Fibroblast of pulmonary artery (primary cell): Measurements from ENCODE around the gene ANKRD2.

Experiments used
- DNase-seq: peaks from one replicate; pipeline ENCODE4 v3.0.0-alpha.2; 2010; ENCODE audit warnings: low read depth
- H3K4me3 ChIP-seq: replicated peaks from 2 replicates; pipeline ENCODE4 v1.5.1; 2011; ENCODE audit warnings: low read depth, mild to moderate bottlenecking, control low read depth, low read length, moderate library complexity
- TF ChIP-seq, protein P1 (sequence below): IDR thresholded peaks from 2 replicates; pipeline ENCODE4 v1.5.1; 2011; ENCODE audit warnings: mild to moderate bottlenecking, control low read depth, low read length, inconsistent platforms; ENCODE audit errors: missing control alignments

Gene ANKRD2

DNA sequence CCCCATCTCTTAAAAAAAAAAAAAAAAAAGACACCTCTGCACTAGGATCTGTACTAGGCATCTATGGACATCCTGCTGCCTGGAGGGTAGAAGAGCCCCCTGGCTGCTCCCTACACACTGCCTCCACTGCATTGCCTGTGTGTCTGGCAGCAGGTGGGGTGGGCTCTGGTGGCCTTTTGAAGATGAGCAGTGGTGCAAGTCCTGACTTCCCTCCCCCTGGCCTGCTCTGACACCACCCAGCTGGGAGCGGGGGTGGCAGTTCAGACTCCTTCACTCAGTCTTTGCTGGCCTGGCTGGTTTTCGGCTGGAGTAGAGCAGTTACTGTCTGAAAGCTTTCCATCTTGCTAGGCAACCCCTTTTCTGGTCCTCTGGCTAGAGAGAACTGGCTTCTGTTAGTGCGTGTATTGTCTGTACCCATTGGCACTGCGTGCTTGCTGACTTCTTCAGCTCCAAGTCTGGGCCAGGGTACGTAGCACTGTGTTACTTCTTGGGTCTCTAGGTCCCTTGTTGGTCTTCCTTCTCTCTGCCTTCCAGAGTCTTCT lies 34.6 kb downstream of the ANKRD2 start:
- no peak overlapping the region for H3K4me3 ChIP-seq
- no peak for DNase-seq
- TF ChIP-seq, protein P1, sequence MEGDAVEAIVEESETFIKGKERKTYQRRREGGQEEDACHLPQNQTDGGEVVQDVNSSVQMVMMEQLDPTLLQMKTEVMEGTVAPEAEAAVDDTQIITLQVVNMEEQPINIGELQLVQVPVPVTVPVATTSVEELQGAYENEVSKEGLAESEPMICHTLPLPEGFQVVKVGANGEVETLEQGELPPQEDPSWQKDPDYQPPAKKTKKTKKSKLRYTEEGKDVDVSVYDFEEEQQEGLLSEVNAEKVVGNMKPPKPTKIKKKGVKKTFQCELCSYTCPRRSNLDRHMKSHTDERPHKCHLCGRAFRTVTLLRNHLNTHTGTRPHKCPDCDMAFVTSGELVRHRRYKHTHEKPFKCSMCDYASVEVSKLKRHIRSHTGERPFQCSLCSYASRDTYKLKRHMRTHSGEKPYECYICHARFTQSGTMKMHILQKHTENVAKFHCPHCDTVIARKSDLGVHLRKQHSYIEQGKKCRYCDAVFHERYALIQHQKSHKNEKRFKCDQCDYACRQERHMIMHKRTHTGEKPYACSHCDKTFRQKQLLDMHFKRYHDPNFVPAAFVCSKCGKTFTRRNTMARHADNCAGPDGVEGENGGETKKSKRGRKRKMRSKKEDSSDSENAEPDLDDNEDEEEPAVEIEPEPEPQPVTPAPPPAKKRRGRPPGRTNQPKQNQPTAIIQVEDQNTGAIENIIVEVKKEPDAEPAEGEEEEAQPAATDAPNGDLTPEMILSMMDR = no peak

DNA sequence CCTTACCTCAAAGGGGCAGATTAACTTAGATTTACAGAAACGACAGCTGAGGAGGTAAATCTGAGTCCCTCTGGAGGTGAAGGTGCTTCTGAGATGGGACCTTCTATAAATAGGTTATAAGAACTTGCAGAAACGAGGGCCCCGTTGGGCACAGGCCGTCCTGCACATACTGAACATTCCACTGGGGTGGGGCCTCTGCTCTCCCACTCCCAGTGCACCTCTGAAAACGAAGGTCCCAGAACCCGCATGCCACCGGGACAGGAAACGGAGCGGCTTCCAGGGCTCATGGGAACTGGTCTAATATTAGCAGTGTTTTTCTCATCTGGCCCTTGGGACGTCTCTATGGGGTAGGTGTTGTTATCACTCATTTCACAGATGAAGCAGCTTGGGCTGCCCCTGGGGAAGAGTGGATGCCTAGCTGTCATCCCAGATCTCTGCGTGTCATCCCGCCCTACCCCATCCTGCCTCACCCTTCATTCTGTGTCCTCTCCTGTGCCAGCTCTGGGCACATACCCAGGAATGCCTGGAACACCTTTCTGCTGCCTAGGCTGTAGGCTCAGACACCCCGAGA lies 36.5 kb downstream of the ANKRD2 start:
- no peak for DNase-seq
- TF ChIP-seq, protein P1 = no peak
- H3K4me3 ChIP-seq = no peak overlapping the region

DNA sequence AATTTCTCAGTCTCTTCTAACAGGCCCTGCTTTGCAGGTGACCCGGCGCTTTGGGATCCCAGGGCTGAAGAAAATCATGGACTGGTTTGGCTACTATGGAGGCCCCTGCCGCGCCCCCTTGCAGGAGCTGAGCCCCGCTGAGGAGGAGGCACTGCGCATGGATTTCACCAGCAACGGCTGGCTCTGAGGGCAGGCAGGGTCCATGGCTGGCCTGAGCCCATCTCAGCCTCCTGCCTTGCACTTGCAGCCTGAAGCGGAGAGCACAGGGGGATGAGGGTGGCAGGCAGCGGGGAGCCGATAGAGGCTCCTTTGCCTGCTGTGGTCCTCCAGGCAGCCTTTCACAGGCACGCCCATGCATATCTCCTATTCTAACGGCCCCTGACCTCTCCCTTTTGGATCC lies 38.9 kb downstream of the ANKRD2 start:
- TF ChIP-seq, protein P1 = no peak
- no peak for DNase-seq
- no peak overlapping the region for H3K4me3 ChIP-seq

DNA sequence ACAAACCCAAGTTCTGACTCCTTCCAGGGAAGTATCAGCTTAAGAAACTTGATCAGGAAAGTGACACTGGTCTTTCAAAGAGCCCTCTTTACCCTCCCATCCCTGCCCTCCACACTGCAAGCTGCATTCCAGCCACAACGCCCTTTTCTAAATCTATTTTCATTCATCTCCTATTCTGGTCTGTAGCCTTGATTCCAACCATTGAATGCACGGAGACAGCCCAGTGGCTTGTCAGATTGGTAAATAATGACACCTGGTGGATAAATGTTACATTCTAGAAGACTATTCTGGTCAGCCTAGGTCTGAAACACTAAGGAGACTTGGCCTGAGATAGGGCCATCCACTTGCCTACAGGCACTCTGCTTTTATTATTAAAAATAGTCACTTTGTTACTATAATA lies 39.8 kb downstream of the ANKRD2 start:
- peak; percentile 76 for DNase-seq
- TF ChIP-seq, protein P1 = peak; percentile 42
- no peak overlapping the region for H3K4me3 ChIP-seq

DNA sequence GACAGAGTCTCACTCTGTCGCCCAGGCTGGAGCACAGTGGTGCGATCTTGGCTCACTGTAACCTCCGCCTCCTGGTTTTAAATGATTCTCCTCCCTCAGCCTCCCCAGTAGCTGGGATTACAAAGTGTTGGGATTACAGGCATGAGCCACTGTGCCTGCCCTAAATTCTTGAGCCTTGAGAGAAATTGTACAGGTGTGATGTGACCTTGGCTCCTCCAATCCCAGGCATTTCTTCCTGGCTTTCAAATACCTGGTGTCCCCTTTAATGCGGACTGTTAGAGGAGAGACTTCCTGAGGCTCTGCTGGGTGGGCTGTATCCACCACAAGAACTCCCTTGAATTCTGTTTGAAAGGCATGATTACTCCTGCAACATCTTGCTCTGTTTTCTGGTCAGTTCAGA lies 45.7 kb downstream of the ANKRD2 start:
- DNase-seq = no peak
- no peak overlapping the region for H3K4me3 ChIP-seq
- TF ChIP-seq, protein P1 = no peak

DNA sequence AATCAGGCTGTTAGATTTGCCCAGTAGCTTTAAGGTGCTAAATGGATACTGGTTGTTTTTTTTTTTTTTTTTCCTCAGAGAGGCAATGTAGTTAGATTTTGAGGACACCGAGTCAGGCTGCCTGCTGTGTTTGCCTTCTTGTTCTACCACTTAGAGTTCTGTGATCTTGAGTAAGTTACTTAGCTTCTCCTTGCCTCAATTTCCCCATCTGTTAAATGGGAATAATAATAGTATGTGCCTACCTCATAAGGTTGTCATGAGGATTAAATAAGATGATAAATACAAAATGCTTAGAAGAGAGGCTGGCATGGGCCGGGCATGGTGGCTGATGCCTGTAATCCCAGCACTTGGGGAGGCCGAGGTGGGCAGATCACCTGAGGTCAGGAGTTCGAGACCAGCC lies 46.2 kb downstream of the ANKRD2 start:
- TF ChIP-seq, protein P1 = no peak
- DNase-seq = no peak
- no peak overlapping the region for H3K4me3 ChIP-seq

DNA sequence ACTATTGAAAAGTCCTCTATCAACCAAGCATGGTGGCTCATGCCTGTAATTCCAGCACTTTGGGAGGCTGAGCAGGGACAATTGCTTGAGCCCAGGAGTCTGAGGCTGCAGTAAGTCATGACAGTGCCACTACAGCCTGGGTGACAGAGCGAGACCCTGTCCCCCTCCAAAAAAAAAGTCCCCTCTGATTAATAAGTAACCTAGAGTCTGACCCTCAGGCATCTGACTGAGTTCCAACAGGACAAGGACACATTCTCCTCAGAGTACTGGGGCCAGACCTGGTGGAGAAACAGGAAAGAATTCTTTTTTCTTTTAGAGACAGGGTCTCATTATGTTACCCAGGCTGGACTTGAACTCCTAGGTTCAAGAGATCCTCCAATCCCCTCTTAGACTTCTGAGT lies 50.7 kb downstream of the ANKRD2 start:
- DNase-seq = no peak
- TF ChIP-seq, protein P1 = no peak
- no peak overlapping the region for H3K4me3 ChIP-seq
